Right lung (tissue), 5 donors: ENCODE measurements around the gene STMN3. TPM values are rescaled to one million over a fixed set of nuclear protein-coding genes. Genes with fewer than 3 reads are reported as not detected.

Experiments
- DNase-seq, 2 donors: peaks; one replicate each; pipeline ENCODE4 v3.0.0-alpha.2; 2013
- polyA plus RNA-seq, 5 donors: library from polyadenylated mRNA; unstranded; fragments of 120-200 nt; gene quantifications; one replicate each; pipeline versions ENCODE4 v1.2.1 to v1.2.3, GENCODE V29; 2013; ENCODE audit warnings: inconsistent platforms in 1 of 5, low replicate concordance in 1 of 5; ENCODE audit not compliant: insufficient read length in 5 of 5, insufficient read depth in 1 of 5

The STMN3 gene
- polyA plus RNA-seq, 5 donors, result 25.4 to 56.9 (median 37.5) TPM

DNA sequence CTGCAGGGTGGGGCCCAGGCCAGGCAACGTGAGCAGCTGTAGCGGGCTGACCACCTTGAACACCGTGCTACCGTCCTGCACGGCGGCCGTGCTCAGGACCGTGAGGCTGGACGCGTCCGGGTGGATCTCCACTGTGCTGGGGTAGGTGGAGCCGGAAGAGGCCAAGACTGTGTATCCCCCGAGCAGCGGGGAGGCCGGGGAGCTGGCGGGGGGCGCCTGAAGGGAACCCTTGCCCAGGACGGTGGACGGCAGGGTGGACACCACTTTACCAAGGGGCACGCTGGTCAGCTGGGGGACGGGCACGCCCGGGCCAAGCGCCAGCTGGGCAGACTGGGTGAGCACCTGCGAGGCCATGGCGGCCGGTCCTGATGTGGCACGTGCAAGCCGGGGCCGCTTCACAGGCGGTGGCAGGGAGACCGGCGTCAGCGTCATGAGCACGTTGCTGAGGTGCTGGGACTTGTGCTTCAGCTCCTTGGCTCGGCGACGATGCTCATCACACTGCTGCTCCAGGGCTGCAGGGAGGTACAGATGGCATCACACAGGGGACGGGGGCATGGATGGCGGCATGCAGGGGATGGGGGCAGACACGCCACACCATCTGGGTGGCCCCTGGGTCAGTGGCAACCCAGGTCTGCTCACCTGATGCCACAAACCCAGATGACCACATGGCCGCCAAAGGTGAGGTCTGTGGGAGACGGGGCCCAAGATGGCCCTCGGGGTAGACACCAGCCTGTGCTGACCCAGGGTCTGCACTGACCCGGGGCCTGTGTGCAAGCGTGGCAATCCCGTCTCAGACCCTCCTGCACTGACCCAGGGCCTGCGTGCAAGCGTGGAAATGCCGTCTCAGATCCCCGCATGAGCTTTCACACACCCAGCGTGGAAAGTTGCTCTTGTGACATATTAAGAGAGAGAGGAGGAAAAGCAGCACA is 62.7 kb downstream of the STMN3 start:
- DNase-seq, result no peak

Other genes with a start within 250 kb of the STMN3 start
- gene KCNQ2, start 180.8 kb downstream of the STMN3 start, polyA plus RNA-seq, result 10 to 100 TPM in 4 of 5 donors, 1 to 10 TPM in 1; 7.9 to 25.2 (median 12.4) TPM
- 10 to 100 TPM in 1 of 5 donors, under 1 TPM in 4; 0.36 to 38.6 (median 0.61) TPM for gene EEF1A2, start 154.3 kb downstream of the STMN3 start, polyA plus RNA-seq
- 100 to 1,000 TPM; 140 to 601 (median 282) TPM for gene PPDPF, start 132.7 kb downstream of the STMN3 start, polyA plus RNA-seq
- gene PTK6, start 116.0 kb downstream of the STMN3 start, polyA plus RNA-seq, result under 1 TPM; 0.43 to 0.82 (median 0.55) TPM
- under 1 TPM; 0.12 to 0.27 (median 0.15) TPM for gene SRMS, start 105.7 kb downstream of the STMN3 start, polyA plus RNA-seq
- gene FNDC11, start 99.3 kb downstream of the STMN3 start, polyA plus RNA-seq, result under 1 TPM; 0.66 to 0.91 (median 0.71) TPM
- 10 to 100 TPM; 12.2 to 20.9 (median 14.4) TPM for gene HELZ2, start 79.2 kb downstream of the STMN3 start, polyA plus RNA-seq
- gene GMEB2, start 26.3 kb downstream of the STMN3 start, polyA plus RNA-seq, result 10 to 100 TPM in 2 of 5 donors, 1 to 10 TPM in 3; 7.7 to 13.5 (median 9.9) TPM
- gene RTEL1, start 4.9 kb upstream of the STMN3 start, polyA plus RNA-seq, result 10 to 100 TPM; 18.9 to 23.2 (median 20.2) TPM
- gene TNFRSF6B, start 43.2 kb upstream of the STMN3 start, polyA plus RNA-seq, result 1 to 10 TPM in 4 of 5 donors, under 1 TPM in 1; 0.98 to 3.3 (median 2.0) TPM
- gene ARFRP1, start 54.6 kb upstream of the STMN3 start, polyA plus RNA-seq, result 10 to 100 TPM; 26.6 to 40.2 (median 34.3) TPM
- gene ZGPAT, start 54.6 kb upstream of the STMN3 start, polyA plus RNA-seq, result 10 to 100 TPM; 13.1 to 27.1 (median 16.8) TPM
- 1 to 10 TPM; 2.9 to 8.6 (median 5.6) TPM for gene LIME1, start 83.2 kb upstream of the STMN3 start, polyA plus RNA-seq
- 100 to 1,000 TPM in 3 of 5 donors, 10 to 100 TPM in 2; 52.4 to 206 (median 102) TPM for gene SLC2A4RG, start 86.4 kb upstream of the STMN3 start, polyA plus RNA-seq
- 10 to 100 TPM in 3 of 5 donors, 1 to 10 TPM in 2; 8.0 to 15.7 (median 10.3) TPM for gene ZBTB46, start 177.8 kb upstream of the STMN3 start, polyA plus RNA-seq
- gene ABHD16B, start 208.1 kb upstream of the STMN3 start, polyA plus RNA-seq, result not detected
- 10 to 100 TPM; 81.9 to 93.7 (median 86.7) TPM for gene TPD52L2, start 211.8 kb upstream of the STMN3 start, polyA plus RNA-seq
- gene DNAJC5, start 241.7 kb upstream of the STMN3 start, polyA plus RNA-seq, result 10 to 100 TPM; 16.2 to 32.5 (median 22.3) TPM